Bronchial epithelial cell (primary cell): ENCODE results near the gene ORC3. TPM values are rescaled to one million over a fixed set of nuclear protein-coding genes. Genes with fewer than 3 reads are reported as not detected.

Source experiments
- DNase-seq: peaks from one replicate; pipeline ENCODE4 v3.0.0-alpha.2; 2010; ENCODE audit warnings: low read depth
- FAIRE-seq: peaks from 2 replicates; lab custom pipeline; 2011; peaks lifted over from hg19 to GRCh38; lab: Jason Lieb, UNC
- H3K27me3 ChIP-seq: 2 replicates; pipeline ENCODE4 v1.5.1; 2011; ENCODE audit warnings: low read length; ENCODE audit not compliant: control insufficient read depth, insufficient read depth
- H3K36me3 ChIP-seq: 2 replicates; pipeline ENCODE4 v1.5.1; 2011; ENCODE audit warnings: low read length; ENCODE audit not compliant: control insufficient read depth, insufficient read depth
- H3K4me3 ChIP-seq: 2 replicates; pipeline ENCODE4 v1.5.1; 2011; ENCODE audit warnings: mild to moderate bottlenecking, low read depth, low read length, control low read depth
- CTCF ChIP-seq: IDR thresholded peaks from 2 replicates; pipeline ENCODE4 v1.5.1; 2011; ENCODE audit warnings: mild to moderate bottlenecking, moderate library complexity, low read length, control low read depth, inconsistent platforms; ENCODE audit not compliant: insufficient read depth, severe bottlenecking
- total RNA-seq: library from RNA; depleted of rRNA; stranded (reverse); fragments of >200 nt; gene quantifications from 2 replicates; pipeline ENCODE4 v1.2.1, GENCODE V29; 2014

ORC3 gene
- total RNA-seq, 1 donor from 2014 or later = 11.1 TPM

DNA sequence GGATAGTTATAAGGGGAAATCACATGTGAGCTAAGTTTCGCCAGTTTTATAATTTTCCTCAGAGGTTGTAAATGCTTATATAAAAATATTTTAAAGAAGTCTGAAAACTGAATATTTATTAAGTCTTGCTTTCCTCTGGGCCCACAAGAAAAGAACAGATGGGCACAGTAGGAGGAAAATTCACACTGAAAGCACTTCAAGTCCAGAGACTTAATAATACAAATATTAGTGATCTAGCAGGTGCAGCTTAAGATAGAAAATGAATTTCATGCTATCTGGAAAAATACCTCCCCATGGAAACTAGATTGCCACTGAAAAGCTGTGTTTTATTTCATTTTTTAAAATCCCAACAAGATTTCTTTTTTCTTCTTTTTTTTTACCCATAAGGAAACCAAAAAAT is 47.2 kb downstream of the ORC3 start:
- Histone ChIP-seq H3K27me3 (no peaks in the 10 kb centered on the region), H3K4me3 (no peak overlapping the region), H3K36me3 (peaks cover 3% of the 10 kb centered on the region)
- FAIRE-seq (no peak), DNase-seq (no peak)
- TF ChIP-seq CTCF = no peak

- DNase-seq = no peak
- Histone ChIP-seq H3K4me3 (no peak overlapping the region), H3K27me3 (no peaks in the 10 kb centered on the region), H3K36me3 (peaks cover 3% of the 10 kb centered on the region)
- no peak for TF ChIP-seq CTCF
- FAIRE-seq = no peak
Observed at GRCh38 chr6:87639373-87639772, 49.4 kb downstream of the ORC3 start.

GRCh38 chr6:87641065-87641692 is 51.2 kb downstream of the ORC3 start:
- H3K27me3 ChIP-seq = no peaks in the 10 kb centered on the region
- no peak for DNase-seq
- H3K36me3 ChIP-seq = peaks cover 1% of the 10 kb centered on the region
- H3K4me3 ChIP-seq = no peak overlapping the region
- FAIRE-seq = no peak
- TF ChIP-seq CTCF = no peak

DNA sequence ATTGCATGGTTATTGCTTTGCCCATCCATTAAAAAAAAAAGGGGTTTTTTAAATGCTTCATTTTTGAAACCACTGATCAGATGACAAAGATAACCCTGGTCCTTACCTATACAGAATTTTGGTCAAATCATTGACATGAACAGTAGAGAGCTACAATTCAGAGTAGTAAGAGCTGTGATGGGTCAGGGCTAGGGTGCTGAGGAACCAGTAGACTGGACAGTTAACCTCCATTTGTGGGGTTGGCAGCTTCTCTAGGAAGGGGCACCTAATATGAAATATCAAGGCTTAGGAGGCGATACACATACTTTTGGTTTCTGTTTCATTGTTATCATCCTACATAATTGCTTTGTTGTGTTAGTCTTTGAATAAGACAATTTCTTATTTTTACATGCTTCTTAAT is 55.1 kb downstream of the ORC3 start:
- no peak for TF ChIP-seq CTCF
- FAIRE-seq (no peak), DNase-seq (no peak)
- no peaks in the 10 kb centered on the region for H3K36me3 ChIP-seq
- no peak overlapping the region for H3K4me3 ChIP-seq
- H3K27me3 ChIP-seq = no peaks in the 10 kb centered on the region

GRCh38 chr6:87653074-87653962 is 63.4 kb downstream of the ORC3 start:
- Histone ChIP-seq H3K36me3 (peaks cover 4% of the 10 kb centered on the region), H3K27me3 (no peaks in the 10 kb centered on the region), H3K4me3 (no peak overlapping the region)
- no peak for TF ChIP-seq CTCF
- FAIRE-seq (no peak), DNase-seq (no peak)
